Type B pancreatic cell (in vitro differentiated cells): ENCODE data around the gene SND1. TPM values are rescaled to one million over a fixed set of nuclear protein-coding genes. Genes with fewer than 3 reads are reported as not detected.

Experiments used
- DNase-seq: peaks from one replicate; pipeline ENCODE4 v3.0.0; 2021; ENCODE audit warnings: mixed read lengths; ENCODE audit not compliant: unreplicated experiment; ENCODE audit errors: extremely low spot score
- H3K27ac Mint-ChIP-seq: 2 replicates; pipeline ENCODE4 v1.8.0; 2021; ENCODE audit warnings: mild to moderate bottlenecking, mixed read lengths
- H3K27me3 Mint-ChIP-seq: 2 replicates; pipeline ENCODE4 v1.8.0; 2021; ENCODE audit warnings: mixed read lengths
- H3K36me3 Mint-ChIP-seq: 2 replicates; pipeline ENCODE4 v1.8.0; 2021; ENCODE audit warnings: mixed read lengths
- H3K4me1 Mint-ChIP-seq: one replicate; pipeline ENCODE4 v1.8.0; 2021; ENCODE audit warnings: mixed read lengths; ENCODE audit not compliant: unreplicated experiment
- H3K4me3 Mint-ChIP-seq: 2 replicates; pipeline ENCODE4 v1.8.0; 2021; ENCODE audit warnings: mild to moderate bottlenecking, mixed read lengths
- H3K9me3 Mint-ChIP-seq: 2 replicates; pipeline ENCODE4 v1.8.0; 2021; ENCODE audit warnings: mixed read lengths
- total RNA-seq: library from RNA; stranded (reverse); gene quantifications from 2 replicates; pipeline ENCODE4 v1.2.1, GENCODE V29; 2021; ENCODE audit warnings: low replicate concordance
- TF ChIP-seq, protein P1 (sequence below): fragments of 200-600 bp; sonication (generic); conservative IDR thresholded peaks from 2 replicates; pipeline ENCODE4 v1.5.0; 2021; ENCODE audit warnings: antibody characterized with exemption, mild to moderate bottlenecking

Gene SND1
- total RNA-seq, 1 donor from 2014 or later, result 199 TPM

DNA sequence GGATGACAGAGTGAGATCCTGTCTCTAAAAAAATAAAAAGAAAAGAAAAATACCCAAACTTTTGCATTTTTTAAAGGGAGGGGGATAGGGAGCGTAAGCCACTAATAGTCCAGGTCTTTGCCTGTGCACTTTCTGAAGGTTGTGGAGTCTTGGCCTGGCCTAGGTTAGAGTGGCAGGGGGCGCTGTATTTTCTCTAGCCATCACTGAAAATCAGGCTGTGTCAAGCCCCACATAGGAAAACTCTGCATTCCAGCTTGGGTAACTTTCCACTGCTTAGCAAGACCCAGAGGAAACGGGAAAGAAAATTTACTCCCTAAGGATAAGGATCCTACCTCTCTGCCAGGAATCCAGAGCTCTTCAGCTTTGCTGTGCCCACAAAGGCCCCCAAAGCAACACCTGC, 23.5 kb upstream of the SND1 start:
- H3K27me3 Mint-ChIP-seq, result peaks cover 18% of the 10 kb centered on the region
- DNase-seq, result no peak
- no peak overlapping the region for H3K27ac Mint-ChIP-seq
- TF ChIP-seq, protein P1, sequence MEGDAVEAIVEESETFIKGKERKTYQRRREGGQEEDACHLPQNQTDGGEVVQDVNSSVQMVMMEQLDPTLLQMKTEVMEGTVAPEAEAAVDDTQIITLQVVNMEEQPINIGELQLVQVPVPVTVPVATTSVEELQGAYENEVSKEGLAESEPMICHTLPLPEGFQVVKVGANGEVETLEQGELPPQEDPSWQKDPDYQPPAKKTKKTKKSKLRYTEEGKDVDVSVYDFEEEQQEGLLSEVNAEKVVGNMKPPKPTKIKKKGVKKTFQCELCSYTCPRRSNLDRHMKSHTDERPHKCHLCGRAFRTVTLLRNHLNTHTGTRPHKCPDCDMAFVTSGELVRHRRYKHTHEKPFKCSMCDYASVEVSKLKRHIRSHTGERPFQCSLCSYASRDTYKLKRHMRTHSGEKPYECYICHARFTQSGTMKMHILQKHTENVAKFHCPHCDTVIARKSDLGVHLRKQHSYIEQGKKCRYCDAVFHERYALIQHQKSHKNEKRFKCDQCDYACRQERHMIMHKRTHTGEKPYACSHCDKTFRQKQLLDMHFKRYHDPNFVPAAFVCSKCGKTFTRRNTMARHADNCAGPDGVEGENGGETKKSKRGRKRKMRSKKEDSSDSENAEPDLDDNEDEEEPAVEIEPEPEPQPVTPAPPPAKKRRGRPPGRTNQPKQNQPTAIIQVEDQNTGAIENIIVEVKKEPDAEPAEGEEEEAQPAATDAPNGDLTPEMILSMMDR, result no peak
- H3K9me3 Mint-ChIP-seq, result no peaks in the 10 kb centered on the region
- no peaks in the 10 kb centered on the region for H3K36me3 Mint-ChIP-seq
- H3K4me1 Mint-ChIP-seq, result no peaks in the 10 kb centered on the region
- H3K4me3 Mint-ChIP-seq, result no peak overlapping the region

DNA sequence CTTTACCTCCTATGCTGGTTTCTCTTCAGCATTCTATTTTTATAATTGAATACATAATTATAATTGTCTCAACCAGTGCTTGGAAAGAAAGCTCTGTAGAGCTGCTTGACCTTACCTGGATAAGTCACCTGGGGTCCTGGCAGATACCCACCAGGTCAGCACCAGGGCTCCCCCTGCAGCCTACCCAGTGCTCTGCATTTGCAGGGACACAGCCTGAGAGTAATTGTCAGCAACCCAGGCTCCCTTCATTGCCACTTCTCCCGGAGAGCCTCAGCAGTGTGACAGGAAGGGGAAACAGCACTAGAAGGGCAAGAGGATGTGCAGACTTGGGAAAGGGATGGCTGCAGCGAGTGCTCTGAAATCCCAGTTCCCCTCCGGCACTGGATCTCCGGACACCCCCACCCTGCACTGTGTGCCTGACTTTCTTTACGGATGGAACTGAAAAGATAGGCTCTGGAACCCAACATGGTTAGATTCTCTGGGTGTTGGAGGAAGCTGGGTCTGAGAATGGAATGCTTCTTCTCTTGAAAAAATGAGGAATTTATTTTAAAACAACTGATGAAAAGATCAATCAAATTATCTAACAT, 22.6 kb upstream of the SND1 start:
- H3K27ac Mint-ChIP-seq, result no peak overlapping the region
- no peak for DNase-seq
- H3K27me3 Mint-ChIP-seq, result peaks cover 15% of the 10 kb centered on the region
- no peaks in the 10 kb centered on the region for H3K4me1 Mint-ChIP-seq
- no peaks in the 10 kb centered on the region for H3K9me3 Mint-ChIP-seq
- no peaks in the 10 kb centered on the region for H3K36me3 Mint-ChIP-seq
- TF ChIP-seq, protein P1, result peak; percentile 57
- H3K4me3 Mint-ChIP-seq, result no peak overlapping the region

DNA sequence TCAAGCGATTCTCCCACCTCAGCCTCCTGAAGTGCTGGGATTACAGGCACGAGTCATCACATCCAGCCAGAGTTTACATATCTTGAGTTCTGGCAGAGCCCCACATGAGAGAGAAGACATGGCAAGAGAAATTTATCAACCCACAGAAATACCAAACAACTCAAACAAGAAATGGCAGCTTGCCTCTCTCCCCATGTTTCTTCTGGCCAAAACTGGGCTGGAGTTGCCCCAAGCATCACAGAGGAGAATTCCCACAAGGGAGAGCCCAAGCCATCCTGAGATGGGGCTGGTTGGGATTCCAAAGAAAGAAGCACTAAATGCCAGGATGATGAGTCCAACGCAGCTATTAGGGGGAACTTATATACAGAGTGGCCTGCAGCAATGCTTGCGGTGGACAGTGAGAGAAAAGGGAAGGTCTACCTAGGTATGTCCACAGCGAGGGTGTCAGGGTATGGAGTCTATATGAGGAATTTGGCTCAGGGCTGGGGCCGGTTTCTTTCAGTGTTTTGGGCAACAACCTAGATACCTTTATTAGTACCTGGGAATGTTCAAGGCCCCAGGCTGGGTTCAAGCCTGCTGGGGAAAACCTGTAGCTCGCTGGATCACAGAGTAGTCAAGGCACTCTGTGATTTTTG, 19.6 kb upstream of the SND1 start:
- H3K27ac Mint-ChIP-seq, result no peak overlapping the region
- DNase-seq, result no peak

DNA sequence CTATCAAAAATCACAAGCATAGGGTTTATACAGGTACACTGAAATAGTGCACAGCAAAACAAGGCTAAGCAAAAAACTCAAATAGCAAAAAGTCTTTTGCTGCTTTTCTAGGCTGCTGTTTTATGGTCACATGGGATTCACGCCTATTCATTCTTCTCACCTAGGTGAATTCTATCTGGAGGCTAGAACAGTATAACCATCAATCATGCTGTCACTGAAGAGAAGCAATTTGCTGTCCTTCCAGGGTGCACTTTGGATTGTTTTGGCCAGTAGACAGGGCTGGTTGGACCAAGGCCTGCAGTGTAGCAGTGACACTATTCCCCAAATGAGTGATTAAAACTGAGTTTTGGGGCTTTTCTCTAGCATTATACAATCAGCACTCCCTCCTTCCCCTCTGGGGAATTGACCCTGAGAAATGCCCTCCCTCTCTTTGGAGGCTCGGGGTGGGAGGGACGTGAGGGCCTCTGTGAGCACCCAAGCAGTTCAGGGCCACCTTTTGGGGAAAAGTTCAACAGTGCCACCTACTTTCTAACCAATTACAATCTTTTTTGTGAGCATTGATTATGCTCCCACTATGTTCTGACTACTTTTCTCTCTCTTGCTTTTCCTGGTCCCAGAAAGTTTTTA, 16.2 kb upstream of the SND1 start:
- Mint-ChIP-seq H3K4me3 (no peak overlapping the region), H3K9me3 (no peaks in the 10 kb centered on the region), H3K27ac (no peak overlapping the region), H3K27me3 (peaks cover 5% of the 10 kb centered on the region), H3K36me3 (no peaks in the 10 kb centered on the region), H3K4me1 (no peaks in the 10 kb centered on the region)
- TF ChIP-seq, protein P1, result no peak
- no peak for DNase-seq

More for the DNA sequence above, 19.6 kb upstream of the SND1 start:
- Mint-ChIP-seq H3K4me1 (no peaks in the 10 kb centered on the region), H3K4me3 (no peak overlapping the region), H3K27me3 (peaks cover 5% of the 10 kb centered on the region), H3K36me3 (no peaks in the 10 kb centered on the region), H3K9me3 (no peaks in the 10 kb centered on the region)
- TF ChIP-seq, protein P1, result no peak

DNA sequence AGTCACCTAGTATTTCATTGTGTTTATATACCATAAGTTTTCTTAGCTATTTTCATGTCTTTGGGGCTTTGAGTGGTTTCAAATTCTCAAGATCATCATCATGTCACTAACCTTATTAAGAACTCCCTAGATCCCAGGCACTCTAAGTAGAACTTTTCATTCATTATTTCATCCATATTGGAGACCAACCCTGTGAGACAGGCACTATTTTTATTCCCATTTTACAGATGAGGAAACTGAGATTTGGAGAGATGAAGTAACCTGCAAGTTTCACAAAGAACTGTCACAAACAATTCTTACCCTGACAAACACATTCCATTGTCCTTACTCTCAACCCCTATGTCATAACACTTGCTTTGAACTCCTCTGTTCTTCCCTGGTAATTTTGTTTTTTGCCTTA, 13.8 kb upstream of the SND1 start:
- Mint-ChIP-seq H3K4me1 (peaks cover 7% of the 10 kb centered on the region), H3K36me3 (no peaks in the 10 kb centered on the region), H3K9me3 (no peaks in the 10 kb centered on the region), H3K27ac (no peak overlapping the region), H3K4me3 (no peak overlapping the region), H3K27me3 (peaks cover 3% of the 10 kb centered on the region)
- no peak for DNase-seq
- TF ChIP-seq, protein P1, result no peak
